ENCODE measurements around the gene RGS21.

DNA sequence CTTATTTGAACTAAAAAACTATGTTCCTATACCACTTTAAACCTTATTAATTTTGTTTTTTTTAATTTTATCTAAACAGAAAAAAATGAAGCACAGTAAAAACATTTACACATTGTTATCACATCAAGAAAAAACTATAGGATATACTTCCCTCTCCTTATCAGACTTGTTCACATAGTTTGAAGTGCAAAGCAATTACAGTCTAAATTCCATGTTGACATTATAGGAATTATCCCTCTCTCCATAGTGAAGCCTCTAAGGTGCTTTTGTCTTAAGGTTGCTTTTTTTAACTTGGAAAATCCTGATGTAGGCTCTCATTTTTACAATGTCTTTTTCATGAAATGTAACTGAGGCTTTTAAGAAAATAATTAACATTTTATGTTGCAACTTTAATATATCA, 85.8 kb downstream of the RGS21 start:
- TF ChIP-seq EZH2phosphoT487 (IDR thresholded peaks at IDR 0.05) (no peak), CTCF (IDR thresholded peaks at IDR 0.05) (no peak), EZH2 (IDR thresholded peaks at IDR 0.05) (no peak)

All from neural progenitor cell (in vitro differentiated cells).